HUDEP-2 (cell line): ENCODE measurements around the gene USF1.
"Not testable (repeated sequence)": the region's sequence is repeated elsewhere in the genome, so short reads cannot be mapped to it uniquely, and the experiment has no call there.

Experiments used
- DNase-seq, 76 experiments: peaks; one replicate each; lab custom pipeline; 2025; ENCODE audit not compliant: unreplicated experiment in 76 of 76; lab: John Stamatoyannopoulos, UW

Gene USF1

GRCh38 chr1:160996178-160996577 lies 49.6 kb downstream of the USF1 start:
- no peak for DNase-seq

- peak in 15 of 76 experiments; percentile 6 to 41 (median 13) for DNase-seq
Measured at GRCh38 chr1:160993544-160994193, 52.1 kb downstream of the USF1 start.

GRCh38 chr1:160992036-160992435 lies 53.7 kb downstream of the USF1 start:
- not testable (repeated sequence) for DNase-seq
